ENCODE data around the gene CCR4. TPM values are rescaled to one million over a fixed set of nuclear protein-coding genes. Genes with fewer than 3 reads are reported as not detected.

The CCR4 gene
- total and polyA plus RNA-seq, 9 of the 15 experiments (the other 6 are each of a cell fraction or from before 2014, with no cell fraction given) = 0.04 to 0.47 (median 0.25) TPM; not detected in 1

GRCh38 chr3:32950516-32950915 lies 928 bp upstream of the CCR4 start:
- TF ChIP-seq MBD2 (IDR thresholded peaks at IDR 0.05; ENCODE audit: borderline replicate concordance, low read depth) = no peak
- TF ChIP-seq HEY1 (CRISPR knock-in tag; IDR thresholded peaks at IDR 0.05; ENCODE audit: borderline replicate concordance) = no peak
- no peak for TF ChIP-seq MTA1 (IDR thresholded peaks at IDR 0.05; ENCODE audit: borderline replicate concordance)
- TF ChIP-seq ZNF518B (CRISPR knock-in tag; IDR thresholded peaks at IDR 0.05) = no peak
- TF ChIP-seq ZHX1 (conservative IDR thresholded peaks at IDR 0.05; ENCODE audit: low read length) = no peak
- no peak for TF ChIP-seq NRF1 (conservative IDR thresholded peaks at IDR 0.05 in 1 of 2, IDR thresholded peaks at IDR 0.05 in 1 of 2)
- TF ChIP-seq MCM5 (IDR thresholded peaks at IDR 0.05; ENCODE audit: low read depth) = no peak
- TF ChIP-seq LEF1 (IDR thresholded peaks at IDR 0.05) = no peak
- no peak for TF ChIP-seq HDAC8 (tag; IDR thresholded peaks at IDR 0.05)
- TF ChIP-seq PREB (CRISPR knock-in tag; IDR thresholded peaks at IDR 0.05) = no peak
- no peak for TF ChIP-seq ZFP30 (CRISPR knock-in tag; IDR thresholded peaks at IDR 0.05; ENCODE audit: borderline replicate concordance)
- no peak for TF ChIP-seq TAF7 (tag; IDR thresholded peaks at IDR 0.05)
- no peak for TF ChIP-seq SAFB2 (IDR thresholded peaks at IDR 0.05; ENCODE audit: borderline replicate concordance, low read depth, low read length, severe bottlenecking)
- no peak for TF ChIP-seq ZBTB8A (IDR thresholded peaks at IDR 0.05; ENCODE audit: partially characterized antibody)
- POLR2A ChIA-PET = interaction anchor here (0.5 to 1.1 kb wide), 2 partner anchors 12 to 23 kb away, joined by 3 to 6 read pairs; no protein-coding TSS in a partner anchor
- no peak overlapping the region for H3K4me3 ChIP-seq
- H4K20me1 ChIP-seq (replicated peaks; ENCODE audit: control insufficient read depth, insufficient read depth, low read length) = no peaks in the 10 kb centered on the region
- H3K4me2 ChIP-seq (ENCODE audit: insufficient read depth, low read length) = no peak overlapping the region
- no peak for ATAC-seq
- H3K79me2 ChIP-seq (ENCODE audit: control insufficient read depth, insufficient read depth, low read length) = no peaks in the 10 kb centered on the region
- CTCF ChIA-PET (ENCODE audit: low intra/inter-chr PET ratio) = no interaction called here
- WGBS (ENCODE audit: insufficient coverage, low coverage, missing lambda C conversion rate) = 82% methylated on average over 3 of the region's 3 CpGs
- peaks cover 3 to 10% of the 10 kb centered on the region in 2 experiments; a peak in 3 of 5 replicates for H3K4me1 ChIP-seq (replicated peaks in 1 of 2; ENCODE audit: control insufficient read depth in 2 of 2, insufficient read depth in 2 of 2, low read length in 2 of 2)
- H3K27me3 ChIP-seq (ENCODE audit: control insufficient read depth in 2 of 2, insufficient read depth in 2 of 2, low read length in 2 of 2) = no peaks in the 10 kb centered on the region
- DNase-seq (ENCODE audit: extremely low read depth in 1 of 4, low spot score in 3 of 4) = no peak
- FAIRE-seq = no peak
- H3K9me3 ChIP-seq (replicated peaks; ENCODE audit: control insufficient read depth, insufficient read depth, low read depth, low read length) = no peaks in the 10 kb centered on the region
- H3K9ac ChIP-seq (ENCODE audit: insufficient read depth in 1 of 2, low read depth in 2 of 2, low read length in 2 of 2) = no peak overlapping the region
- H3K36me3 ChIP-seq (ENCODE audit: control insufficient read depth, insufficient read depth, low read length) = no peaks in the 10 kb centered on the region
- H2AFZ ChIP-seq (ENCODE audit: low read depth, low read length) = peak overlapping the region; percentile 20; the same call in 1 of the 2 replicates
- BruUV-seq (replicated peaks) = no TSS peak
- in situ Hi-C loops (cut with MboI) (loop anchor here (5.0 to 10.0 kb wide), 2 partner anchors 122 to 424 kb away; no protein-coding TSS in a partner anchor), intact Hi-C loops (cut with micrococcal nuclease) (no loop called here)
- no peak overlapping the region for H3K27ac ChIP-seq (ENCODE audit: extremely low read depth, low read depth, low read length)
- H3K9me1 ChIP-seq (ENCODE audit: control insufficient read depth, insufficient read depth, low read length) = no peaks in the 10 kb centered on the region

Measured in K562 (cell line).